ENCODE results near the gene MANEAL.

MANEAL gene

GRCh38 chr1:37821481-37821880 lies 27.8 kb downstream of the MANEAL start:
- H3K79me2 ChIP-seq (ENCODE audit: insufficient read depth, low read depth) = no peaks in the 10 kb centered on the region
- H3K4me3 ChIP-seq (IDR thresholded peaks at IDR 0.05; ENCODE audit: insufficient read depth, low read depth, low read length) = no peak overlapping the region
- no peak for TF ChIP-seq CTCF (conservative IDR thresholded peaks at IDR 0.05; ENCODE audit: low read depth, low read length)
- H3K4me2 ChIP-seq = no peak overlapping the region
- H3K9ac ChIP-seq = no peak overlapping the region
- H2AFZ ChIP-seq (ENCODE audit: low read depth) = no peak overlapping the region
- H4K20me1 ChIP-seq (ENCODE audit: insufficient read depth) = no peaks in the 10 kb centered on the region
- no peaks in the 10 kb centered on the region for H3K27me3 ChIP-seq (ENCODE audit: insufficient read depth, low read depth)
- no peaks in the 10 kb centered on the region for H3K4me1 ChIP-seq (ENCODE audit: low read depth, poor library complexity, severe bottlenecking)
- H3K27ac ChIP-seq = no peak overlapping the region
- H3K36me3 ChIP-seq (ENCODE audit: insufficient read depth) = peaks cover 3% of the 10 kb centered on the region; the same call in 1 of the 2 replicates

- no peaks in the 10 kb centered on the region for H3K79me2 ChIP-seq (ENCODE audit: insufficient read depth, low read depth)
- no peak for TF ChIP-seq CTCF (conservative IDR thresholded peaks at IDR 0.05; ENCODE audit: low read depth, low read length)
- no peaks in the 10 kb centered on the region for H3K27me3 ChIP-seq (ENCODE audit: insufficient read depth, low read depth)
- H3K4me1 ChIP-seq (ENCODE audit: low read depth, poor library complexity, severe bottlenecking) = no peaks in the 10 kb centered on the region
- H3K27ac ChIP-seq = no peak overlapping the region
- H3K4me3 ChIP-seq (IDR thresholded peaks at IDR 0.05; ENCODE audit: insufficient read depth, low read depth, low read length) = no peak overlapping the region
- no peak overlapping the region for H3K9ac ChIP-seq
- H3K36me3 ChIP-seq (ENCODE audit: insufficient read depth) = peaks cover 3% of the 10 kb centered on the region; the same call in 1 of the 2 replicates
- H4K20me1 ChIP-seq (ENCODE audit: insufficient read depth) = no peaks in the 10 kb centered on the region
- no peak overlapping the region for H2AFZ ChIP-seq (ENCODE audit: low read depth)
- no peak overlapping the region for H3K4me2 ChIP-seq
Measured at GRCh38 chr1:37822906-37823815, 29.5 kb downstream of the MANEAL start.

- Histone ChIP-seq H3K4me3 (IDR thresholded peaks at IDR 0.05; ENCODE audit: insufficient read depth, low read depth, low read length) (no peak overlapping the region), H3K27me3 (ENCODE audit: insufficient read depth, low read depth) (no peaks in the 10 kb centered on the region), H3K36me3 (ENCODE audit: insufficient read depth) (peaks cover 3% of the 10 kb centered on the region; the same call in 1 of the 2 replicates), H3K9ac (no peak overlapping the region), H3K79me2 (ENCODE audit: insufficient read depth, low read depth) (no peaks in the 10 kb centered on the region), H3K4me2 (no peak overlapping the region), H2AFZ (ENCODE audit: low read depth) (no peak overlapping the region), H3K27ac (no peak overlapping the region), H3K4me1 (ENCODE audit: low read depth, poor library complexity, severe bottlenecking) (no peaks in the 10 kb centered on the region), H4K20me1 (ENCODE audit: insufficient read depth) (no peaks in the 10 kb centered on the region)
- no peak for TF ChIP-seq CTCF (conservative IDR thresholded peaks at IDR 0.05; ENCODE audit: low read depth, low read length)
Measured at GRCh38 chr1:37824001-37824400, 30.4 kb downstream of the MANEAL start.

- Histone ChIP-seq H3K4me2 (no peak overlapping the region), H3K27me3 (ENCODE audit: insufficient read depth, low read depth) (no peaks in the 10 kb centered on the region), H3K27ac (no peak overlapping the region), H3K4me1 (ENCODE audit: low read depth, poor library complexity, severe bottlenecking) (no peaks in the 10 kb centered on the region), H3K79me2 (ENCODE audit: insufficient read depth, low read depth) (no peaks in the 10 kb centered on the region), H3K4me3 (IDR thresholded peaks at IDR 0.05; ENCODE audit: insufficient read depth, low read depth, low read length) (no peak overlapping the region), H3K36me3 (ENCODE audit: insufficient read depth) (no peaks in the 10 kb centered on the region; the same call in 1 of the 2 replicates), H2AFZ (ENCODE audit: low read depth) (no peak overlapping the region), H4K20me1 (ENCODE audit: insufficient read depth) (no peaks in the 10 kb centered on the region), H3K9ac (no peak overlapping the region)
- TF ChIP-seq CTCF (conservative IDR thresholded peaks at IDR 0.05; ENCODE audit: low read depth, low read length) = no peak
Measured at GRCh38 chr1:37825506-37825905, 31.9 kb downstream of the MANEAL start.

All from KMS-11 (cell line).